ENCODE results near the gene UBE2N.

Gene UBE2N

GRCh38 chr12:93380480-93381121 lies 61.1 kb downstream of the UBE2N start:
- Histone ChIP-seq H3K4me3 (replicated peaks; ENCODE audit: insufficient read depth, low read length) (peak overlapping the region; percentile 73), H3K27ac (replicated peaks) (peak overlapping the region; percentile 27), H3K27me3 (ENCODE audit: insufficient read depth, poor library complexity, severe bottlenecking) (no peaks in the 10 kb centered on the region)
- TF ChIP-seq REST (IDR thresholded peaks at IDR 0.05; ENCODE audit: insufficient replicate concordance, low read depth) (no peak), GABPA (IDR thresholded peaks at IDR 0.05; ENCODE audit: low read depth) (no peak), SPI1 (IDR thresholded peaks at IDR 0.05; ENCODE audit: borderline replicate concordance, low read depth) (no peak), CTCF (IDR thresholded peaks at IDR 0.05; ENCODE audit: insufficient read depth, low read length) (no peak), POLR2AphosphoS5 (IDR thresholded peaks at IDR 0.05; ENCODE audit: low read depth) (no peak)
- no peak for DNase-seq (ENCODE audit: low read depth in 1 of 2, low spot score in 1 of 2)

GRCh38 chr12:93379981-93380361 lies 61.8 kb downstream of the UBE2N start:
- Histone ChIP-seq H3K27ac (replicated peaks) (peak overlapping the region; percentile 90), H3K4me3 (replicated peaks; ENCODE audit: insufficient read depth, low read length) (peak overlapping the region; percentile 73), H3K27me3 (ENCODE audit: insufficient read depth, poor library complexity, severe bottlenecking) (no peaks in the 10 kb centered on the region)
- TF ChIP-seq CTCF (IDR thresholded peaks at IDR 0.05; ENCODE audit: insufficient read depth, low read length), result no peak
- TF ChIP-seq SPI1 (IDR thresholded peaks at IDR 0.05; ENCODE audit: borderline replicate concordance, low read depth), result no peak
- TF ChIP-seq REST (IDR thresholded peaks at IDR 0.05; ENCODE audit: insufficient replicate concordance, low read depth), result no peak
- TF ChIP-seq GABPA (IDR thresholded peaks at IDR 0.05; ENCODE audit: low read depth), result no peak
- TF ChIP-seq POLR2AphosphoS5 (IDR thresholded peaks at IDR 0.05; ENCODE audit: low read depth), result no peak
- no peak for DNase-seq (ENCODE audit: low read depth in 1 of 2, low spot score in 1 of 2)

- peak overlapping the region; percentile 90 for H3K27ac ChIP-seq (replicated peaks)
- no peak for TF ChIP-seq POLR2AphosphoS5 (IDR thresholded peaks at IDR 0.05; ENCODE audit: low read depth)
- TF ChIP-seq SPI1 (IDR thresholded peaks at IDR 0.05; ENCODE audit: borderline replicate concordance, low read depth), result no peak
- TF ChIP-seq CTCF (IDR thresholded peaks at IDR 0.05; ENCODE audit: insufficient read depth, low read length), result no peak
- TF ChIP-seq GABPA (IDR thresholded peaks at IDR 0.05; ENCODE audit: low read depth), result no peak
- TF ChIP-seq REST (IDR thresholded peaks at IDR 0.05; ENCODE audit: insufficient replicate concordance, low read depth), result no peak
- no peaks in the 10 kb centered on the region for H3K27me3 ChIP-seq (ENCODE audit: insufficient read depth, poor library complexity, severe bottlenecking)
- peak in 1 of 2 experiments; percentile 14 for DNase-seq (ENCODE audit: low read depth in 1 of 2, low spot score in 1 of 2)
- H3K4me3 ChIP-seq (replicated peaks; ENCODE audit: insufficient read depth, low read length), result peak overlapping the region; percentile 73
Measured at GRCh38 chr12:93379326-93379980, 62.3 kb downstream of the UBE2N start.
